ENCODE results near the gene LIPC.

LIPC gene

DNA sequence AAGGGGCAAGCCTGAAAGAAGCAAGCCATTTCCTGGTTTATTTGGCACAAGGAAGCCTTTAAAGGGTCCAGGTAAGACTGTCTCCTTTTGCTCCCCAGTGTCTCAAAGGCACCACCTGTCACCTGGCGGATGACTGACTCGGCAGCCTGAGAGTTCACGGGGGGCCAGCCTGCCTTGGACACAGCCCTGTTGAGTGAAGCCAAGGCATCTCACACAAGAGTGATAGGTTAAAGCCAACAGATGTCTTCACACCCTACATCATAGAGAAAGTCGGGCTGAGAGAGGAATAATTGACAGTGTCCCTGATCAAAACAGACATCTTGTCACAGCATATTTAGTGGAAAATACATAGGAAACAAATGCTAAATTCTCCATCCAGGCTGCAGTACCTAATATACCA, 28.2 kb upstream of the LIPC start:
- no peak for ATAC-seq
- TF ChIP-seq ZFP3 (CRISPR knock-in tag; IDR thresholded peaks at IDR 0.05) (no peak), ESRRG (CRISPR knock-in tag; IDR thresholded peaks at IDR 0.05) (no peak), OSR1 (CRISPR knock-in tag; IDR thresholded peaks at IDR 0.05) (no peak), ARNTL (CRISPR knock-in tag; IDR thresholded peaks at IDR 0.05; ENCODE audit: borderline replicate concordance, low read depth) (no peak), ZNF70 (CRISPR knock-in tag; IDR thresholded peaks at IDR 0.05) (no peak), GLIS3 (CRISPR knock-in tag; IDR thresholded peaks at IDR 0.05) (no peak), ZFP30 (CRISPR knock-in tag; IDR thresholded peaks at IDR 0.05) (no peak), ZNF8 (CRISPR knock-in tag; IDR thresholded peaks at IDR 0.05) (no peak), SNAI2 (CRISPR knock-in tag; IDR thresholded peaks at IDR 0.05) (no peak), BACH2 (CRISPR knock-in tag; IDR thresholded peaks at IDR 0.05; ENCODE audit: borderline replicate concordance) (no peak)
- TF ChIP-seq, protein P1, sequence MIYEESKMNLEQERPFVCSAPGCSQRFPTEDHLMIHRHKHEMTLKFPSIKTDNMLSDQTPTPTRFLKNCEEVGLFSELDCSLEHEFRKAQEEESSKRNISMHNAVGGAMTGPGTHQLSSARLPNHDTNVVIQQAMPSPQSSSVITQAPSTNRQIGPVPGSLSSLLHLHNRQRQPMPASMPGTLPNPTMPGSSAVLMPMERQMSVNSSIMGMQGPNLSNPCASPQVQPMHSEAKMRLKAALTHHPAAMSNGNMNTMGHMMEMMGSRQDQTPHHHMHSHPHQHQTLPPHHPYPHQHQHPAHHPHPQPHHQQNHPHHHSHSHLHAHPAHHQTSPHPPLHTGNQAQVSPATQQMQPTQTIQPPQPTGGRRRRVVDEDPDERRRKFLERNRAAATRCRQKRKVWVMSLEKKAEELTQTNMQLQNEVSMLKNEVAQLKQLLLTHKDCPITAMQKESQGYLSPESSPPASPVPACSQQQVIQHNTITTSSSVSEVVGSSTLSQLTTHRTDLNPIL (CRISPR knock-in tag; IDR thresholded peaks at IDR 0.05; ENCODE audit: low read depth), result no peak

DNA sequence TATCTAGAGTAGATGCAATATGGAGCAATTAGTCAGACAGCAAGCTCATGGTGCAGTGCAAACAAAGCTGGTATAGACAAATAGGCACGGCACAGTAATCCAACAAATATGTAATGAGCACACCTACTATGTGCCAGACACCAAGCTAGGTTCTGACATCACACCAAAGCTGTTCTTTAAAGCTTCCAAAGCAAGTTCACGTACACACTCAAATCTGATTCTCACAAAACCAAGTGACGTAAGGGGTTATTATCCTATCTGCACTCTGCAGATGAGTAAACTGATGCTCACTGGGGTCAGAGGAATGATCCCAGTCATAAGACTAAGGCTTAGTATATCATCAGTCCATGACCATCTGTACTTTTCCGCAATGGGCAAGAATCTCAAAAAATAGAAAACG, 27.8 kb upstream of the LIPC start:
- TF ChIP-seq ISL1 (CRISPR knock-in tag; IDR thresholded peaks at IDR 0.05) (no peak), ZNF8 (CRISPR knock-in tag; IDR thresholded peaks at IDR 0.05) (no peak), ZFP30 (CRISPR knock-in tag; IDR thresholded peaks at IDR 0.05) (no peak), OSR1 (CRISPR knock-in tag; IDR thresholded peaks at IDR 0.05) (no peak)
- TF ChIP-seq, protein P2, sequence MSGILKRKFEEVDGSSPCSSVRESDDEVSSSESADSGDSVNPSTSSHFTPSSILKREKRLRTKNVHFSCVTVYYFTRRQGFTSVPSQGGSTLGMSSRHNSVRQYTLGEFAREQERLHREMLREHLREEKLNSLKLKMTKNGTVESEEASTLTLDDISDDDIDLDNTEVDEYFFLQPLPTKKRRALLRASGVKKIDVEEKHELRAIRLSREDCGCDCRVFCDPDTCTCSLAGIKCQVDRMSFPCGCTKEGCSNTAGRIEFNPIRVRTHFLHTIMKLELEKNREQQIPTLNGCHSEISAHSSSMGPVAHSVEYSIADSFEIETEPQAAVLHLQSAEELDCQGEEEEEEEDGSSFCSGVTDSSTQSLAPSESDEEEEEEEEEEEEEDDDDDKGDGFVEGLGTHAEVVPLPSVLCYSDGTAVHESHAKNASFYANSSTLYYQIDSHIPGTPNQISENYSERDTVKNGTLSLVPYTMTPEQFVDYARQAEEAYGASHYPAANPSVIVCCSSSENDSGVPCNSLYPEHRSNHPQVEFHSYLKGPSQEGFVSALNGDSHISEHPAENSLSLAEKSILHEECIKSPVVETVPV (CRISPR knock-in tag; IDR thresholded peaks at IDR 0.05), result no peak
- TF ChIP-seq, protein P3, sequence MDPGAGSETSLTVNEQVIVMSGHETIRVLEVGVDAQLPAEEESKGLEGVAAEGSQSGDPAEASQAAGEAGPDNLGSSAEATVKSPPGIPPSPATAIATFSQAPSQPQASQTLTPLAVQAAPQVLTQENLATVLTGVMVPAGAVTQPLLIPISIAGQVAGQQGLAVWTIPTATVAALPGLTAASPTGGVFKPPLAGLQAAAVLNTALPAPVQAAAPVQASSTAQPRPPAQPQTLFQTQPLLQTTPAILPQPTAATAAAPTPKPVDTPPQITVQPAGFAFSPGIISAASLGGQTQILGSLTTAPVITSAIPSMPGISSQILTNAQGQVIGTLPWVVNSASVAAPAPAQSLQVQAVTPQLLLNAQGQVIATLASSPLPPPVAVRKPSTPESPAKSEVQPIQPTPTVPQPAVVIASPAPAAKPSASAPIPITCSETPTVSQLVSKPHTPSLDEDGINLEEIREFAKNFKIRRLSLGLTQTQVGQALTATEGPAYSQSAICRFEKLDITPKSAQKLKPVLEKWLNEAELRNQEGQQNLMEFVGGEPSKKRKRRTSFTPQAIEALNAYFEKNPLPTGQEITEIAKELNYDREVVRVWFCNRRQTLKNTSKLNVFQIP (CRISPR knock-in tag; IDR thresholded peaks at IDR 0.05; ENCODE audit: borderline replicate concordance, low read depth), result no peak
- TF ChIP-seq, protein P4, sequence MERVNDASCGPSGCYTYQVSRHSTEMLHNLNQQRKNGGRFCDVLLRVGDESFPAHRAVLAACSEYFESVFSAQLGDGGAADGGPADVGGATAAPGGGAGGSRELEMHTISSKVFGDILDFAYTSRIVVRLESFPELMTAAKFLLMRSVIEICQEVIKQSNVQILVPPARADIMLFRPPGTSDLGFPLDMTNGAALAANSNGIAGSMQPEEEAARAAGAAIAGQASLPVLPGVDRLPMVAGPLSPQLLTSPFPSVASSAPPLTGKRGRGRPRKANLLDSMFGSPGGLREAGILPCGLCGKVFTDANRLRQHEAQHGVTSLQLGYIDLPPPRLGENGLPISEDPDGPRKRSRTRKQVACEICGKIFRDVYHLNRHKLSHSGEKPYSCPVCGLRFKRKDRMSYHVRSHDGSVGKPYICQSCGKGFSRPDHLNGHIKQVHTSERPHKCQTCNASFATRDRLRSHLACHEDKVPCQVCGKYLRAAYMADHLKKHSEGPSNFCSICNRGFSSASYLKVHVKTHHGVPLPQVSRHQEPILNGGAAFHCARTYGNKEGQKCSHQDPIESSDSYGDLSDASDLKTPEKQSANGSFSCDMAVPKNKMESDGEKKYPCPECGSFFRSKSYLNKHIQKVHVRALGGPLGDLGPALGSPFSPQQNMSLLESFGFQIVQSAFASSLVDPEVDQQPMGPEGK (CRISPR knock-in tag; IDR thresholded peaks at IDR 0.05; ENCODE audit: borderline replicate concordance), result no peak

DNA sequence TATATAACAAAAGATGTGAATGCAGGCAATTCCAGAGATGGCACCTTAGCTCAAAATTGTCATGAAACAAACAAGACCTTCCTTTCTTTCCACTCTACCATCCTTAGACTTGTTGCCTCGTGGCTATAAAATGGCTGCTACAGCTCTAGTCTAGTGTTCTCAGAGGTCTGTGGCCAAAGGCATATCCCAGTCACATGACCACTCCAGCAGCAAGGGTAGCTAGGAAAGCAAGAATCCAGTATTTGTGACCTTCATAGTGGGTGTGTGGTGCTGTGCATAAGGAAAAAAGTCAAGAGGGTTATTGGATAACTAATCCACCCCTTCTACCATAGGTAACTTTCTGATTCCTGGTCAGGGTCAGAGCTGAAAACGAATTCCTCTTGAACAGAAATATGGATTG, 27.1 kb upstream of the LIPC start:
- no peak for ATAC-seq
- TF ChIP-seq ZFP30 (CRISPR knock-in tag; IDR thresholded peaks at IDR 0.05) (no peak), ZNF565 (CRISPR knock-in tag; conservative IDR thresholded peaks at IDR 0.05; ENCODE audit: low read depth) (no peak), GLIS3 (CRISPR knock-in tag; IDR thresholded peaks at IDR 0.05) (no peak), OSR1 (CRISPR knock-in tag; IDR thresholded peaks at IDR 0.05) (no peak), TCF4 (CRISPR knock-in tag; IDR thresholded peaks at IDR 0.05; ENCODE audit: borderline replicate concordance) (no peak), BACH2 (CRISPR knock-in tag; IDR thresholded peaks at IDR 0.05; ENCODE audit: borderline replicate concordance) (no peak), TOX (CRISPR knock-in tag; IDR thresholded peaks at IDR 0.05; ENCODE audit: borderline replicate concordance) (no peak), ZC3H10 (CRISPR knock-in tag; IDR thresholded peaks at IDR 0.05) (no peak), SNAI2 (CRISPR knock-in tag; IDR thresholded peaks at IDR 0.05) (no peak), ARNTL (CRISPR knock-in tag; IDR thresholded peaks at IDR 0.05; ENCODE audit: borderline replicate concordance, low read depth) (no peak), ZFP3 (CRISPR knock-in tag; IDR thresholded peaks at IDR 0.05) (no peak), ISL1 (CRISPR knock-in tag; IDR thresholded peaks at IDR 0.05) (no peak), RARB (CRISPR knock-in tag; IDR thresholded peaks at IDR 0.05) (no peak), CSDC2 (CRISPR knock-in tag; IDR thresholded peaks at IDR 0.05) (no peak)
- TF ChIP-seq, protein P3 (CRISPR knock-in tag; IDR thresholded peaks at IDR 0.05; ENCODE audit: borderline replicate concordance, low read depth), result no peak
- TF ChIP-seq, protein P4 (CRISPR knock-in tag; IDR thresholded peaks at IDR 0.05; ENCODE audit: borderline replicate concordance), result no peak
- TF ChIP-seq, protein P2 (CRISPR knock-in tag; IDR thresholded peaks at IDR 0.05), result no peak

More for the DNA sequence above, 27.8 kb upstream of the LIPC start:
- no peak for ATAC-seq

All from SK-N-SH treated with all-trans-retinoic acid at 6 μM for 48 hours (cell line).